IMR-90 (cell line): ENCODE measurements around the gene SESN1. TPM values are rescaled to one million over a fixed set of nuclear protein-coding genes. Genes with fewer than 3 reads are reported as not detected.

Experiments
- ATAC-seq: fragments of 200-7000 bp; cut with Tn5 transposase; 2 replicates; pipeline ENCODE4 v1.9.1; 2020; ENCODE audit warnings: low read depth, mild to moderate bottlenecking, moderate library complexity
- BruUV-seq: library from RNA; stranded (reverse); fragments of 400-500 nt; replicated peaks from 2 replicates; lab custom pipeline; 2021; lab: Mats Ljungman, UMichigan
- CTCF ChIA-PET: fragments of 300-600 bp; formaldehyde crosslinking; extraction: SDS; loops from one replicate; lab custom pipeline; 2021; ENCODE audit warnings: antibody characterized with exemption; lab: Yijun Ruan, JAX
- POLR2A ChIA-PET: fragments of 300-600 bp; sonication (Branson Sonifier 250); formaldehyde crosslinking; loops from one replicate; lab custom pipeline; 2022; ENCODE audit warnings: antibody characterized with exemption; ENCODE audit not compliant: unreplicated experiment; lab: Charles Lee
- DNase-seq: peaks from one replicate; pipeline ENCODE4 v3.0.0; 2013
- H2AFZ ChIP-seq: replicated peaks from 2 replicates; pipeline ENCODE3; 2013; ENCODE audit warnings: low read length, mild to moderate bottlenecking; ENCODE audit not compliant: poor library complexity
- H2AK5ac ChIP-seq: 2 replicates; pipeline ENCODE4 v1.6.1; 2013; ENCODE audit warnings: low read depth, low read length, inconsistent platforms
- H2AK9ac ChIP-seq: replicated peaks from 2 replicates; pipeline ENCODE3; 2013; ENCODE audit warnings: mild to moderate bottlenecking, low read depth, low read length, moderate library complexity; ENCODE audit not compliant: poor library complexity
- H2BK120ac ChIP-seq: 2 replicates; pipeline ENCODE4 v1.6.1; 2013; ENCODE audit warnings: low read depth, low read length, inconsistent platforms
- H2BK15ac ChIP-seq: 3 replicates; pipeline ENCODE4 v1.6.1; 2013; ENCODE audit warnings: low read depth, low read length, inconsistent platforms
- H2BK20ac ChIP-seq: 2 replicates; pipeline ENCODE4 v1.6.1; 2013; ENCODE audit warnings: low read depth, mild to moderate bottlenecking, inconsistent platforms, low read length, moderate library complexity
- H2BK5ac ChIP-seq: 2 replicates; pipeline ENCODE4 v1.6.1; 2013; ENCODE audit warnings: mild to moderate bottlenecking, low read depth, low read length, inconsistent platforms; ENCODE audit not compliant: poor library complexity, severe bottlenecking
- H3K14ac ChIP-seq: replicated peaks from 2 replicates; pipeline ENCODE4 v1.6.1; 2013; ENCODE audit warnings: low read depth, low read length, inconsistent platforms
- H3K18ac ChIP-seq: 2 replicates; pipeline ENCODE4 v1.6.1; 2013; ENCODE audit warnings: low read depth, low read length, control low read depth
- H3K23ac ChIP-seq: 2 replicates; pipeline ENCODE4 v1.6.1; 2013; ENCODE audit warnings: low read depth, low read length, inconsistent platforms
- H3K27ac ChIP-seq: 2 replicates; pipeline ENCODE4 v1.5.1; 2013; ENCODE audit warnings: mild to moderate bottlenecking, control low read depth, low read length; ENCODE audit not compliant: insufficient read depth
- H3K27me3 ChIP-seq: 2 replicates; pipeline ENCODE4 v1.6.1; 2013; ENCODE audit warnings: low read length; ENCODE audit not compliant: control insufficient read depth, insufficient read depth
- H3K36me3 ChIP-seq: 2 replicates; pipeline ENCODE4 v1.6.1; 2013; ENCODE audit warnings: low read length, mixed read lengths; ENCODE audit not compliant: control insufficient read depth, insufficient read depth
- H3K4ac ChIP-seq: 2 replicates; pipeline ENCODE4 v1.6.1; 2013; ENCODE audit warnings: low read depth, low read length, inconsistent platforms
- H3K4me1 ChIP-seq: 2 replicates; pipeline ENCODE4 v1.6.1; 2013; ENCODE audit warnings: low read length, mixed read lengths; ENCODE audit not compliant: control insufficient read depth, insufficient read depth
- H3K4me2 ChIP-seq: 2 replicates; pipeline ENCODE4 v1.6.1; 2013; ENCODE audit warnings: low read depth, mild to moderate bottlenecking, control low read depth, low read length, moderate library complexity
- H3K4me3 ChIP-seq: 2 replicates; pipeline ENCODE4 v1.5.1; 2013; ENCODE audit warnings: low read depth, mild to moderate bottlenecking, control low read depth, low read length, moderate library complexity; ENCODE audit not compliant: insufficient read depth
- H3K56ac ChIP-seq: 2 replicates; pipeline ENCODE4 v1.6.1; 2013; ENCODE audit warnings: low read length, inconsistent platforms; ENCODE audit not compliant: insufficient read depth; ENCODE audit errors: extremely low read depth
- H3K79me1 ChIP-seq, 2 experiments: 2 replicates each; pipeline ENCODE4 v1.6.1; 2013; ENCODE audit warnings: low read length in 2 of 2, inconsistent platforms in 1 of 2, low read depth in 1 of 2
- H3K9ac ChIP-seq: 2 replicates; pipeline ENCODE4 v1.6.1; 2013; ENCODE audit warnings: low read depth, low read length, control low read depth
- H3K9me1 ChIP-seq: 2 replicates; pipeline ENCODE4 v1.6.1; 2013; ENCODE audit warnings: low read length, inconsistent platforms; ENCODE audit not compliant: insufficient read depth
- H3K9me3 ChIP-seq: 2 replicates; pipeline ENCODE4 v1.6.1; 2013; ENCODE audit warnings: low read length; ENCODE audit not compliant: control insufficient read depth, insufficient read depth
- H4K20me1 ChIP-seq: 2 replicates; pipeline ENCODE4 v1.6.1; 2013; ENCODE audit warnings: low read length, inconsistent platforms; ENCODE audit not compliant: insufficient read depth
- H4K5ac ChIP-seq: 2 replicates; pipeline ENCODE4 v1.6.1; 2013; ENCODE audit warnings: mild to moderate bottlenecking, low read depth, low read length, control low read depth
- H4K8ac ChIP-seq, 2 experiments: 2 replicates each; pipeline ENCODE4 v1.6.1; 2013; ENCODE audit warnings: low read depth in 2 of 2, low read length in 2 of 2, control low read depth in 1 of 2, inconsistent platforms in 1 of 2
- H4K91ac ChIP-seq: 2 replicates; pipeline ENCODE4 v1.6.1; 2013; ENCODE audit warnings: low read depth, low read length, inconsistent platforms; ENCODE audit not compliant: insufficient read depth
- CEBPB ChIP-seq: IDR thresholded peaks from 2 replicates; pipeline ENCODE4 v1.6.1; 2012; ENCODE audit warnings: low read depth, low read length, improper control_type of control experiment
- CHD1 ChIP-seq: IDR thresholded peaks from 2 replicates; pipeline ENCODE4 v1.6.1; 2012; ENCODE audit warnings: low read depth, low read length, improper control_type of control experiment
- MAFK ChIP-seq: IDR thresholded peaks from 2 replicates; pipeline ENCODE4 v1.6.1; 2012; ENCODE audit warnings: low read depth, low read length, improper control_type of control experiment
- MAZ ChIP-seq: IDR thresholded peaks from 2 replicates; pipeline ENCODE4 v1.6.1; 2012; ENCODE audit warnings: low read depth, mild to moderate bottlenecking, low read length, improper control_type of control experiment, moderate library complexity, borderline replicate concordance
- MXI1 ChIP-seq: IDR thresholded peaks from 2 replicates; pipeline ENCODE4 v1.6.1; 2012; ENCODE audit warnings: low read depth, mild to moderate bottlenecking, low read length, moderate library complexity, borderline replicate concordance
- NFE2L2 ChIP-seq: fragments of 150-350 bp; IDR thresholded peaks from 2 replicates; pipeline ENCODE4 v1.6.1; 2016; ENCODE audit warnings: low read depth, mild to moderate bottlenecking, low read length
- POLR2A ChIP-seq: IDR thresholded peaks from 2 replicates; pipeline ENCODE4 v1.6.1; 2012; ENCODE audit warnings: mild to moderate bottlenecking, low read depth, low read length
- RAD21 ChIP-seq: IDR thresholded peaks from 2 replicates; pipeline ENCODE4 v1.6.1; 2012; ENCODE audit warnings: low read length, improper control_type of control experiment
- RCOR1 ChIP-seq: IDR thresholded peaks from 2 replicates; pipeline ENCODE4 v1.6.1; 2012; ENCODE audit warnings: mild to moderate bottlenecking, low read length, improper control_type of control experiment; ENCODE audit not compliant: insufficient replicate concordance
- SMC3 ChIP-seq: fragments of 150-350 bp; IDR thresholded peaks from 2 replicates; pipeline ENCODE4 v1.6.1; 2016; ENCODE audit warnings: low read depth, mild to moderate bottlenecking, antibody characterized with exemption, low read length, moderate library complexity
- WGBS, 2 experiments: methylation state at CpG; one replicate each; pipeline versions ENCODE4 v1.1.5 to v1.1.7; 2013; ENCODE audit warnings: missing lambda C conversion rate in 2 of 2; ENCODE audit not compliant: insufficient read length in 1 of 2; ENCODE audit errors: extremely low coverage in 2 of 2; 5-methylcytosine and 5-hydroxymethylcytosine counted together
- dilution Hi-C: fragments of 300-500 bp; cut with HindIII; formaldehyde crosslinking; loops from one replicate; pipeline ENCODE4 v1.14.3; 2018; ENCODE audit warnings: low sequenced_read_pairs; ENCODE audit not compliant: unreplicated experiment
- in situ Hi-C: fragments of 300-500 bp; cut with MboI; formaldehyde crosslinking; loops from 3 replicates; pipeline ENCODE4 v1.14.3; 2019; ENCODE audit warnings: low sequenced_read_pairs, inconsistent platforms, mixed read lengths
- intact Hi-C: fragments of 100-400 bp; cut with micrococcal nuclease; formaldehyde crosslinking; loops from 2 replicates; pipeline ENCODE4 v1.10.0; 2022
- polyA plus RNA-seq, 3 experiments: library from polyadenylated mRNA; depleted of rRNA; stranded (reverse); fragments of >200 nt; gene quantifications; 2 replicates each; pipeline ENCODE4 v1.2.3, GENCODE V29; 2012; ENCODE audit warnings: low replicate concordance in 1 of 3
- total RNA-seq: library from RNA; depleted of rRNA; stranded (reverse); fragments of >200 nt; gene quantifications from 2 replicates; pipeline ENCODE4 v1.2.3, GENCODE V29; 2012
- TF ChIP-seq, protein P1 (sequence below): fragments of 150-350 bp; IDR thresholded peaks from 2 replicates; pipeline ENCODE4 v1.6.1; 2016; ENCODE audit warnings: low read depth, mild to moderate bottlenecking, low read length, moderate library complexity, borderline replicate concordance
- TF ChIP-seq, protein P2 (sequence below): conservative IDR thresholded peaks from 2 replicates; pipeline ENCODE4 v1.5.1; 2012; ENCODE audit warnings: mild to moderate bottlenecking, low read depth, low read length, improper control_type of control experiment

SESN1 gene
- total and polyA plus RNA-seq, 2 of the 4 experiments (the other 2 are of a cell fraction) = 9.7 to 16.7 TPM

DNA sequence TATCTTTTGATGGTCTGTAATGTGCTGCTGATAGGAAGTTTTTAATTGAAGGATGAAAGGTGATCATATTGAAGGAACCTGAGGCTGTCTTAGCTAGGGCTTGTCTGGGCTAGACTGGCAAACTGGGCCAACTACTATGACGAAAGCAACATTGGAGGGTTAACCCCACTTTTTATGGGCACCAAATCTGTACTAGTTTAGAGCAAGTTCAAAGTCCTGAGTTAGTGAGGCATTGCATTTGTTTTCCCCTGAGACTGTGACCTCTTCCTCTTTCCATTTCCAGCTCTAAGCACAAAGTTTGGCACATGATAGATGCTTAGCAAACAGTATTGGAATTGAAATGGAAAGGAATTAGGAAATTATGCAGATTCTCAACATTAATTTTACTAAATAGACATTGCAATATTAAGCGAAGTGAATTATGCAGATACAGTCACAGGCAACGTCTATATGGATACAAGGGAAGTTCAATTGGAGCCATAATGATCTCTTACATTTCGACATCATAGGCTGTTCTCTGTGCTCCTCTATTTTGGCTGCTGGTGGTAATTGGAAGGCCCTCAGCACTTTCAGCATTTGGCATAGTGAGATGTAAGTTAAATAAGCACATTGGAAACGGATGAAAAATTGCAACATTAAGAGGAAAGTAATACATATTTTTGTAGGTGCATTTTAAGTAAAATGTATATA, 22.8 kb upstream of the SESN1 start:
- Histone ChIP-seq H3K27me3 (no peaks in the 10 kb centered on the region), H4K5ac (no peak overlapping the region), H3K4ac (no peak overlapping the region), H3K9ac (no peak overlapping the region), H3K14ac (no peak overlapping the region), H3K27ac (no peak overlapping the region), H4K91ac (no peak overlapping the region), H2BK120ac (no peak overlapping the region), H2BK20ac (no peak overlapping the region), H3K36me3 (no peaks in the 10 kb centered on the region), H3K9me3 (no peaks in the 10 kb centered on the region), H3K4me3 (no peak overlapping the region), H2AFZ (no peak overlapping the region), H3K56ac (no peak overlapping the region), H2BK5ac (no peak overlapping the region), H4K8ac (no peak overlapping the region), H3K9me1 (no peaks in the 10 kb centered on the region), H4K20me1 (no peaks in the 10 kb centered on the region), H3K4me2 (no peak overlapping the region), H2BK15ac (no peak overlapping the region), H3K4me1 (0 out of 2 replicates have a peak, but pooled peaks cover 2% of the 10 kb centered on the region), H3K79me1 (peaks cover 17 to 30% of the 10 kb centered on the region in 2 experiments), H2AK9ac (no peak overlapping the region), H3K23ac (no peak overlapping the region), H3K18ac (no peak overlapping the region), H2AK5ac (no peak overlapping the region)
- dilution Hi-C loops (no loop called here), intact Hi-C loops (no loop called here), in situ Hi-C loops (no loop called here)
- BruUV-seq = no TSS peak
- ChIA-PET POLR2A (no interaction called here), CTCF (no interaction called here)
- no peak for ATAC-seq
- no peak for TF ChIP-seq POLR2A
- TF ChIP-seq SMC3 = no peak
- no peak for TF ChIP-seq MAFK
- TF ChIP-seq, protein P1, sequence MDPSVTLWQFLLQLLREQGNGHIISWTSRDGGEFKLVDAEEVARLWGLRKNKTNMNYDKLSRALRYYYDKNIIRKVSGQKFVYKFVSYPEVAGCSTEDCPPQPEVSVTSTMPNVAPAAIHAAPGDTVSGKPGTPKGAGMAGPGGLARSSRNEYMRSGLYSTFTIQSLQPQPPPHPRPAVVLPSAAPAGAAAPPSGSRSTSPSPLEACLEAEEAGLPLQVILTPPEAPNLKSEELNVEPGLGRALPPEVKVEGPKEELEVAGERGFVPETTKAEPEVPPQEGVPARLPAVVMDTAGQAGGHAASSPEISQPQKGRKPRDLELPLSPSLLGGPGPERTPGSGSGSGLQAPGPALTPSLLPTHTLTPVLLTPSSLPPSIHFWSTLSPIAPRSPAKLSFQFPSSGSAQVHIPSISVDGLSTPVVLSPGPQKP = no peak
- no peak for TF ChIP-seq CHD1
- no peak for TF ChIP-seq NFE2L2
- TF ChIP-seq MXI1 = no peak
- TF ChIP-seq, protein P2, sequence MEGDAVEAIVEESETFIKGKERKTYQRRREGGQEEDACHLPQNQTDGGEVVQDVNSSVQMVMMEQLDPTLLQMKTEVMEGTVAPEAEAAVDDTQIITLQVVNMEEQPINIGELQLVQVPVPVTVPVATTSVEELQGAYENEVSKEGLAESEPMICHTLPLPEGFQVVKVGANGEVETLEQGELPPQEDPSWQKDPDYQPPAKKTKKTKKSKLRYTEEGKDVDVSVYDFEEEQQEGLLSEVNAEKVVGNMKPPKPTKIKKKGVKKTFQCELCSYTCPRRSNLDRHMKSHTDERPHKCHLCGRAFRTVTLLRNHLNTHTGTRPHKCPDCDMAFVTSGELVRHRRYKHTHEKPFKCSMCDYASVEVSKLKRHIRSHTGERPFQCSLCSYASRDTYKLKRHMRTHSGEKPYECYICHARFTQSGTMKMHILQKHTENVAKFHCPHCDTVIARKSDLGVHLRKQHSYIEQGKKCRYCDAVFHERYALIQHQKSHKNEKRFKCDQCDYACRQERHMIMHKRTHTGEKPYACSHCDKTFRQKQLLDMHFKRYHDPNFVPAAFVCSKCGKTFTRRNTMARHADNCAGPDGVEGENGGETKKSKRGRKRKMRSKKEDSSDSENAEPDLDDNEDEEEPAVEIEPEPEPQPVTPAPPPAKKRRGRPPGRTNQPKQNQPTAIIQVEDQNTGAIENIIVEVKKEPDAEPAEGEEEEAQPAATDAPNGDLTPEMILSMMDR = no peak
- TF ChIP-seq CEBPB = no peak
- TF ChIP-seq RAD21 = no peak
- TF ChIP-seq MAZ = no peak
- TF ChIP-seq RCOR1 = no peak
- DNase-seq = no peak
- WGBS, 2 experiments = 83% methylated on average over 2 of the region's 5 CpGs; no CpG with 5 or more reads in 1 of the 2 experiments
